Duodenal mucosa (tissue), 2 donors: Measurements from ENCODE around the gene CCDC77.
"Not testable (repeated sequence)": the region's sequence is repeated elsewhere in the genome, so short reads cannot be mapped to it uniquely, and the experiment has no call there.

ENCODE experiments used
- H3K27ac ChIP-seq: one replicate; pipeline ENCODE4 v1.7.0; 2013; ENCODE audit warnings: low read depth, low read length
- H3K27me3 ChIP-seq, 2 donors: one replicate each; pipeline ENCODE4 v1.7.0; 2013; ENCODE audit warnings: low read length in 2 of 2, control low read depth in 1 of 2; ENCODE audit not compliant: insufficient read depth in 2 of 2, control insufficient read depth in 1 of 2
- H3K36me3 ChIP-seq, 2 donors: one replicate each; pipeline ENCODE4 v1.7.0; 2013; ENCODE audit warnings: low read length in 2 of 2, control low read depth in 1 of 2; ENCODE audit not compliant: insufficient read depth in 2 of 2, control insufficient read depth in 1 of 2
- H3K4me1 ChIP-seq, 2 donors: one replicate each; pipeline ENCODE4 v1.7.0; 2013; ENCODE audit warnings: low read length in 2 of 2, control low read depth in 1 of 2; ENCODE audit not compliant: insufficient read depth in 2 of 2, control insufficient read depth in 1 of 2
- H3K4me3 ChIP-seq, 2 donors: one replicate each; pipeline ENCODE4 v1.7.0; 2013; ENCODE audit warnings: low read length in 2 of 2, low read depth in 1 of 2
- H3K9ac ChIP-seq, 2 donors: one replicate each; pipeline ENCODE4 v1.7.0; 2013; ENCODE audit warnings: low read length in 2 of 2, low read depth in 1 of 2
- H3K9me3 ChIP-seq, 2 donors: one replicate each; pipeline ENCODE4 v1.7.0; 2013; ENCODE audit warnings: low read length in 2 of 2, control low read depth in 1 of 2; ENCODE audit not compliant: control insufficient read depth in 1 of 2

The CCDC77 gene

DNA sequence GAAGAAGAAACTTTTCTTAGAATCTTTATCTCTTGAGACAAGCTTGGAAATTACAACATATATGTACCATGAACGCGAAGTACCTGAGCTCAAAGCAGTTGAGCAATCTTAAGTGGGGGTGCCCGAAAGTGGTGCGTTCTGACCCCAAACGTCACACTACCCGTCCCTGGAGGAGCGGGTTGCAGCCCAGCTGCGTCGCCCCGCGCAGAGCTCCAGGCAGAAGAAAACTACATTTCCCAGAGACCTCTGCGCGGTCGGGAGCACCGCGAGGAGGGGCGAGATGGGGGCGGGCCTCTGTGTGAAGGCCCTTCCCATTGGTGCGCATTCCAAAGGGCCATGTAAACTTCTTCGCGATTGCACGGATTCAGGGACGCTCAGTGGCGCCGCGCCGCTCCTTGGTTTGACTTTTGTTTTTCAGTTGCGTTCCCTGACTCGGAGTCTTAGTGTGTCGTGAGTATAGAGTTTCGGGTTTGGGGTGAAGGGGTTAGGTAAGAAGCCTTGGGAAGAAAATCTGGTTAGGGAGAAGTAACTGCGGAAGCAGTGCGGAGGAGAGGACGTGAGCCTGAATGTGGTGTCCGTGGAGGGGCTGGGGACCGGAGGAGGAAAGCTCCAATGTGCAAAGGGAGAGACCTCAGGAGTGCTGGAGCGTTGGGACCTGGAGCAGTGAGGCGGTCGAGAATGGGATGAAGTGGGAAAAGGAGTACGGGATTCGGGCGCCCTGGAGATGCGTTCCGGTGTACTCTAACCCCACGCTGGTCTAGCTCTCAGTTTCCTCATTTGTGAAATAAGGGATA, at the start of gene CCDC77:
Gene CCDC77 (plus strand): TSS at position 410 of the 794 bp plus-strand sequence. CDS start 7,740 bp downstream, outside the sequence.
- peak within 1 kb of the TSS; percentile 81 to 94 for H3K9ac ChIP-seq
- peaks cover 2 to 4% of the 10 kb centered on the region in 2 donors for H3K36me3 ChIP-seq
- no peaks in the 10 kb centered on the region for H3K9me3 ChIP-seq
- peaks cover 14% of the 10 kb centered on the region in 2 donors for H3K4me1 ChIP-seq
- H3K27ac ChIP-seq, result peak within 1 kb of the TSS; percentile 2
- H3K4me3 ChIP-seq, result peak within 1 kb of the TSS; percentile 88 to 99
- no peaks in the 10 kb centered on the region for H3K27me3 ChIP-seq

DNA sequence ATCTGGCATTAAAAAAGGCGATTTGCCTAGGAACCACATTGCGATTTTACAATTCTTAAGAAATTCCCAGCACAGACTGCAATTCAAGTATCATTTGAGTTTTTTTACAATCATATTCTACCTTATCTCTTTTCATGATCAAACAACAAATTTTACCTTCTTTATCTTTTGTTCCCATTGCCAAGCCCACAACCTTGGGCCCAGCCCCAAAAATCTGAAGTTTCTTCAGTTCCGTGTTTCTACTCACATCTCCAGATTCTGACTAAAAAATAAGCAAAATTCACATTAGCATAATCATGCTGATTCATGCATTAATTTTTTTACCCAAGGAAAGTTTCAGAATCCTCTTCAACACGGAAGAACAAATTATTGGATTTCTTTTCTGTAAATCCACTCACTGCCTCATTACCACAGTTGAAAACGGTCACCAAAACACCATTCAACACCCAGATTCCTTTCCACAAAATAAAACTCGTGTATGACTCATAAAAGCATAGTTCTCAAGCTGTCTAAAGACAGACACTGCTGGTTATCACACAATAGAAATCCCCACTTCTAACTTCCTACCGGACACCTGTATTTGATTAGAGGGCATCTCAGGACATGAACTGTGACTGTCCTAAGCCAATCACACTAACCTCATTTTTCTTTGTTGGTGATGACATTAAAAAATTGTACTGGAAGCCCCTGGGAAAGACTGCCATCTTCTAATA, 45.0 kb upstream of the CCDC77 start:
- Histone ChIP-seq H3K27me3 (no peaks in the 10 kb centered on the region), H3K9ac (no peak overlapping the region), H3K27ac (no peak overlapping the region), H3K36me3 (peaks cover 41 to 84% of the 10 kb centered on the region in 2 donors), H3K9me3 (no peaks in the 10 kb centered on the region), H3K4me3 (no peak overlapping the region), H3K4me1 (no peaks in the 10 kb centered on the region)

DNA sequence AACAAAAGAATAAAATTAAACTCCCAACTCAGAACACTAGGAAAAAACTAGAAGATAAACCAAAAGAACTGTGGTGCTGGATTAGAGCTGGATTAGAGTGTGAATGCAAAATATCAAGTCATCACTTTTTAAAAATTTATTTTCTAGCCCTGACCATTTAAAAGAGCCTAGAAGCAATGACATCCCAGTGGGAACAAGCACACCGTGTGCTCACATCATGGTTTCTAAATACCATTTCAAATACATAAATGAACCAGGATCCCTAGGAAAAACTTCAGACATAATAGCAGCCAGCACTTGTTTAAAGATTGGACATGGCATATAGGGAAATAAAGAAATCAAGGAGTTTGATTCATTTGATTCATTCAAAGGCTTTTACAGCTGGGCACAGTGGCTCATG, 42.4 kb upstream of the CCDC77 start:
- Histone ChIP-seq H3K9me3 (no peaks in the 10 kb centered on the region), H3K4me3 (no peak overlapping the region), H3K27ac (no peak overlapping the region), H3K36me3 (peaks cover 35 to 78% of the 10 kb centered on the region in 2 donors), H3K9ac (no peak overlapping the region), H3K27me3 (no peaks in the 10 kb centered on the region), H3K4me1 (no peaks in the 10 kb centered on the region)

DNA sequence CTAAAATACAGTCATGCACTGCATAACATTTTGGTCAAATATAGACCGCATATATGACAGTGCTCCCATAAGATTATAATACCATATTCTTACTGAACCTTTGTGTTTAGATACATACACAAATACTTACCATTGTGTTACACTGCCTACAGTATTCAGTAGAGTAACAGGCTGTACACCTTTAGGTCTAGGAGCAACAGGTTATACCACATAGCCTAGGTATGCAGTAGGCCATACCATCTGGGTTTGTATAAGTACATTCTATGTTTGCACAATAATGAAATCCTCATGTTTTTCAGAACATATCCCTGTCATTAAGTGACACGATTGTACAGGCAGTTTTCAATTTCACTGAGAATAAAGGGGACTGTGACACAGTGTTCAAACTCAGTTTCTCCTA, 34.6 kb upstream of the CCDC77 start:
- Histone ChIP-seq H3K9me3 (peaks cover 7 to 13% of the 10 kb centered on the region in 2 donors), H3K9ac (no peak overlapping the region), H3K4me1 (no peaks in the 10 kb centered on the region), H3K27ac (no peak overlapping the region), H3K4me3 (no peak overlapping the region), H3K36me3 (peaks cover 20 to 57% of the 10 kb centered on the region in 2 donors), H3K27me3 (no peaks in the 10 kb centered on the region)

DNA sequence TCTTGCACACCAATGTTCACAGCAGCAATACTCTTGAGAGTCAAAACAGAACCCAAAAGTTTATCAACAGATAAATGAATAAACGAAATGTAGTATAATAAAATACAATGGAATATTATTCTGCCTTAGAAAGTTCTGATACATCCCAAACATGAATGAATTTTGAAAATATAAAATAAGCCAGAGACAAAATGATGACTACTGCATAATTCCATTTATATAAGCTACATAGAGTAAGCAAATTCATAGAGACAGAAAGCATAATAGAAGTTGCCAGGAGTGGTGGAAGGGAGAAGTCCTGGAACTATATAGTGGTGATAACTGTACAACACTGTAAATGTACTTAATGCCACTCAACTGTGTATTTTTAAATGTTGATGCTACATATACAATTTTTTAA, 33.5 kb upstream of the CCDC77 start:
- Histone ChIP-seq H3K4me3 (no peak overlapping the region), H3K9ac (no peak overlapping the region), H3K4me1 (no peaks in the 10 kb centered on the region), H3K27ac (no peak overlapping the region), H3K36me3 (peaks cover 19 to 46% of the 10 kb centered on the region in 2 donors), H3K9me3 (peaks cover 7 to 13% of the 10 kb centered on the region in 2 donors), H3K27me3 (no peaks in the 10 kb centered on the region)

DNA sequence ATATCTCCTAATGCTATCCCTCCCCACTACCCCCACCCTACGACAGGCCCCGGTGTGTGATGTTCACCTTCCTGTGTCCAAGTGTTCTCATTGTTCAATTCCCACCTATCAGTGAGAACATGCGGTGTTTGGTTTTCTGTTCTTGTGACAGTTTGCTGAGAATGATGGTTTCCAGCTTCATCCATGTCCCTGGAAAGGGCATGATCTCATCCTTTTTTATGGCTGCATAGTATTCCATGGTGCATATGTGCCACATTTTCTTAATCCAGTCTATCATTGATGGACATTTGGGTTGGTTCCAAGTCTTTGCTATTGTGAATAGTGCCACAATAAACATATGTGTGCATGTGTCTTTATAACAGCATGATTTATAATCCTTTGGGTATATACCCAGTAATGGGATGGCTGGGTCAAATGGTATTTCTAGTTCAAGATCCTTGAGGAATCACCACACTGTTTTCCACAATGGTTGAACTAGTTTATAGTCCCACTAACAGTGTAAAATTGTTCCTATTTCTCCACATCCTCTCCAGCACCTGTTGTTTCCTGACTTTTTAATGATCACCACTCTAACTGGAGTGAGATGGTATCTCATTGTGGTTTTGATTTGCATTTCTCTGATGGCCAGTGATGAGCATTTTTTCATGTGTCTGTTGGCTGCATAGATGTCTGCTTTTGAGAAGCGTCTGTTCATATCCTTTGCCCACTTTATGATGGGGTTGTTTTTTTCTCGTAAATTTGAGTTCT, 30.5 kb upstream of the CCDC77 start:
- H3K27me3 ChIP-seq, H3K9ac ChIP-seq, H3K27ac ChIP-seq, H3K4me1 ChIP-seq, H3K9me3 ChIP-seq, H3K4me3 ChIP-seq: not testable (repeated sequence)
- H3K36me3 ChIP-seq, result peaks cover 7 to 35% of the 10 kb centered on the region in 2 donors

DNA sequence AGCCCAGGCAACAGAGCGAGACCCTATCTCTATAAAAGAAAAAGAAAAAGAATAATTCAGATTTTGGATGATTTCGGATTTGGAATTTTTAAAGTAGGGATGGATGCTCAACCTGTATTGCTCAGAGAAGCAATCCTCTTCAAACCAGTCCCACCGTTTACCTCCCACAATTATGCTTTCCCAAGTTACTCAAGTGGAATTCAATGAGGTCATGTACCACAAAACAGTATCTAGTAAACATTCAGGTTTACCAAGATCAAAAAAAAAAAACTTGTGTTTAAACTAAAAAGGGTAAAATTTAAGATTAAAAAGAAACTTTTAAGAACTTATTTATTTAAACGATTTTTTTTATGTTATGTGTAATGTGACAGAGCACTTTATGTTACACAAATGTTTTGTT, 14.8 kb upstream of the CCDC77 start:
- H3K27ac ChIP-seq, result no peak overlapping the region
- H3K4me1 ChIP-seq, result peaks cover 21 to 22% of the 10 kb centered on the region in 2 donors
- no peak overlapping the region for H3K9ac ChIP-seq
- peaks cover 8 to 29% of the 10 kb centered on the region in 2 donors for H3K36me3 ChIP-seq
- H3K27me3 ChIP-seq, result no peaks in the 10 kb centered on the region
- H3K9me3 ChIP-seq, result no peaks in the 10 kb centered on the region
- H3K4me3 ChIP-seq, result peak overlapping the region in 1 of 2 donors; percentile 96

DNA sequence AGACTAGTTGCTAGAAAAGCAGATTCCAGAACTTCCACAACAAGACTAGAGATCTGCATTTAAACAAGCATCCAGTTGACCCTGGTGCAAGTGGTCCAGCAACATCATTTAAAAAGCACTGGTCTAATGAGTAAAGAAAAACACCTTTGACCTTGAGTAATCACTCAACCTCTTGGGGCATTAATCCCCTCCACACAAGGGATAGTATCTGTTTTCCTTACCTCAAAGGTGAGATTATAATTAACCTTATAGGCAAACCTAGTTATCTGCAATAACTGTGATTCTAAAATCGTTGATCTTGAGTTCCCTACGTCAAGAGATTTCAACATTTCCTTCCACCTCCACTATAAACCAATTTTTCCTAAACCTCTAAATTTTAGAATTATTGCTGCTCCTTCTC, 13.4 kb upstream of the CCDC77 start:
- peak overlapping the region; percentile 90 to 98 for H3K9ac ChIP-seq
- H3K9me3 ChIP-seq, result no peaks in the 10 kb centered on the region
- peak overlapping the region; percentile 88 for H3K27ac ChIP-seq
- no peaks in the 10 kb centered on the region for H3K27me3 ChIP-seq
- peak overlapping the region; percentile 96 for H3K4me3 ChIP-seq
- H3K36me3 ChIP-seq, result peaks cover 8 to 17% of the 10 kb centered on the region in 2 donors
- peaks cover 21 to 22% of the 10 kb centered on the region in 2 donors for H3K4me1 ChIP-seq

DNA sequence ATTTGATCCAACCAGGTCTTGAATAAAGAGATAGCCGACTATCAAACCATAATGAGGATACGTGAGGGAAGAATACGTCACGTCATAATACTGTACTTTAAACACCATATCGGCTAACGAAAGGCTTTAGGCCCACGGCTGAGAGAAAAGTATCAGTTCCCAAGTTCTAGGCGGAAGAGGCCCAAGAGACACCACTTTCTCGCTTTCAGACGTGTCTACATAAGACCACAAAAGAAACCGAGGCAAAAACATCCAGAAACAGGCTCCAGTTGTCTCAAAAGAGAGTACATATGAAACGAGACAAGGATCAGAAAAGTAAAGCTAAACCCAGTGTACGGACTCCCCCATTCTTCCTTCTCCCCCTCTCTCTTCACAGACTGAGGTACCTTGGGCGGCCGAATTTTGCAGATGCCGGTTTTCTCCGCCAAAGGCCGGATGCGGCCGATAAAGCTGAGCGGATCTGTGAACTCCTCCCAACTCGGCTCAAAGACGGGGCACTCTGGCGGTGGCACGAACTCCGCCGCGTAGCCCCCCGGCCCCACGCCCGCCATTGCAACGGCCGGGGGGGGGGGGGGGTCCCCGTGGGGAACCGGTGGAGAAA, 12.8 kb upstream of the CCDC77 start:
- peak overlapping the region; percentile 88 for H3K27ac ChIP-seq
- H3K27me3 ChIP-seq, result no peaks in the 10 kb centered on the region
- peak overlapping the region; percentile 96 for H3K4me3 ChIP-seq
- peaks cover 8 to 12% of the 10 kb centered on the region in 2 donors for H3K36me3 ChIP-seq
- H3K4me1 ChIP-seq, result peaks cover 21 to 22% of the 10 kb centered on the region in 2 donors
- peak overlapping the region; percentile 90 to 98 for H3K9ac ChIP-seq
- H3K9me3 ChIP-seq, result no peaks in the 10 kb centered on the region
